H9 (cell line): ENCODE results near the gene WDR73. TPM values are rescaled to one million over a fixed set of nuclear protein-coding genes. Genes with fewer than 3 reads are reported as not detected.

ENCODE experiments used
- DNase-seq: peaks from one replicate; pipeline ENCODE4 v3.0.0-alpha.2; 2017
- H2AFZ ChIP-seq: one replicate; pipeline ENCODE4 v1.6.1; 2013; ENCODE audit warnings: mild to moderate bottlenecking, low read length, control low read depth, moderate library complexity
- H2AK5ac ChIP-seq: 2 replicates; pipeline ENCODE4 v1.6.1; 2013; ENCODE audit warnings: low read length, control low read depth, mixed read lengths; ENCODE audit not compliant: insufficient read length
- H2BK120ac ChIP-seq: one replicate; pipeline ENCODE4 v1.6.1; 2013; ENCODE audit warnings: low read depth, mild to moderate bottlenecking, low read length, control low read depth, inconsistent platforms; ENCODE audit not compliant: poor library complexity, severe bottlenecking
- H2BK12ac ChIP-seq: 2 replicates; pipeline ENCODE4 v1.6.1; 2013; ENCODE audit warnings: low read length, control low read depth, mixed read lengths, low read depth; ENCODE audit not compliant: insufficient read length
- H2BK15ac ChIP-seq: 2 replicates; pipeline ENCODE4 v1.6.1; 2013; ENCODE audit warnings: low read depth, low read length, control low read depth
- H2BK20ac ChIP-seq: one replicate; pipeline ENCODE4 v1.6.1; 2013; ENCODE audit warnings: low read depth, mild to moderate bottlenecking, low read length, control low read depth, inconsistent platforms; ENCODE audit not compliant: poor library complexity, severe bottlenecking
- H2BK5ac ChIP-seq: 2 replicates; pipeline ENCODE4 v1.6.1; 2013; ENCODE audit warnings: low read length, control low read depth, mixed read lengths; ENCODE audit not compliant: insufficient read length
- H3K14ac ChIP-seq: 2 replicates; pipeline ENCODE4 v1.6.1; 2013; ENCODE audit warnings: low read length, control low read depth; ENCODE audit not compliant: insufficient read depth
- H3K18ac ChIP-seq: 2 replicates; pipeline ENCODE4 v1.6.1; 2013; ENCODE audit warnings: low read depth, mild to moderate bottlenecking, mixed read lengths, low read length, control low read depth; ENCODE audit not compliant: insufficient read length
- H3K23ac ChIP-seq: 2 replicates; pipeline ENCODE4 v1.6.1; 2013; ENCODE audit warnings: low read length, control low read depth, mixed read lengths, low read depth; ENCODE audit not compliant: insufficient read length
- H3K23me2 ChIP-seq: 2 replicates; pipeline ENCODE4 v1.6.1; 2013; ENCODE audit warnings: low read depth, mild to moderate bottlenecking, mixed read lengths, low read length, control low read depth; ENCODE audit not compliant: insufficient read length, poor library complexity, severe bottlenecking
- H3K27ac ChIP-seq: 2 replicates; pipeline ENCODE4 v1.5.1; 2013; ENCODE audit warnings: low read length, control low read depth, mixed read lengths, low read depth; ENCODE audit not compliant: insufficient read length
- H3K27me3 ChIP-seq: 2 replicates; pipeline ENCODE4 v1.6.1; 2013; ENCODE audit warnings: low read length, control low read depth, inconsistent platforms; ENCODE audit not compliant: insufficient read depth
- H3K4ac ChIP-seq: 2 replicates; pipeline ENCODE4 v1.6.1; 2013; ENCODE audit warnings: low read depth, mild to moderate bottlenecking, control low read depth, inconsistent platforms, low read length, moderate library complexity
- H3K4me1 ChIP-seq: 2 replicates; pipeline ENCODE4 v1.6.1; 2013; ENCODE audit warnings: low read length, control low read depth, inconsistent platforms; ENCODE audit not compliant: insufficient read depth
- H3K4me2 ChIP-seq: 2 replicates; pipeline ENCODE4 v1.6.1; 2013; ENCODE audit warnings: low read length, control low read depth, mixed read lengths; ENCODE audit not compliant: insufficient read length, insufficient read depth
- H3K56ac ChIP-seq: 2 replicates; pipeline ENCODE4 v1.6.1; 2013; ENCODE audit warnings: low read depth, mild to moderate bottlenecking, mixed read lengths, low read length, control low read depth; ENCODE audit not compliant: insufficient read length
- H3K79me1 ChIP-seq: 2 replicates; pipeline ENCODE4 v1.6.1; 2013; ENCODE audit warnings: low read depth, mild to moderate bottlenecking, moderate library complexity, low read length, control low read depth, inconsistent platforms; ENCODE audit not compliant: insufficient read depth, poor library complexity, severe bottlenecking
- H3K79me2 ChIP-seq: 2 replicates; pipeline ENCODE4 v1.6.1; 2013; ENCODE audit warnings: low read length, control low read depth, inconsistent platforms; ENCODE audit not compliant: insufficient read depth
- H3K9ac ChIP-seq: 2 replicates; pipeline ENCODE4 v1.6.1; 2013; ENCODE audit warnings: low read length, control low read depth, mixed read lengths; ENCODE audit not compliant: insufficient read length; ENCODE audit errors: extremely low read depth
- H3K9me3 ChIP-seq: one replicate; pipeline ENCODE4 v1.6.1; 2013; ENCODE audit warnings: low read depth, low read length, inconsistent platforms; ENCODE audit not compliant: control insufficient read depth
- H3T11ph ChIP-seq: one replicate; pipeline ENCODE4 v1.6.1; 2013; ENCODE audit warnings: mild to moderate bottlenecking, low read length, control low read depth, inconsistent platforms
- H4K20me1 ChIP-seq: one replicate; pipeline ENCODE4 v1.6.1; 2013; ENCODE audit not compliant: control insufficient read depth, insufficient read length, insufficient read depth
- H4K5ac ChIP-seq: 2 replicates; pipeline ENCODE4 v1.6.1; 2013; ENCODE audit warnings: low read depth, mild to moderate bottlenecking, mixed read lengths, low read length, control low read depth; ENCODE audit not compliant: insufficient read length
- H4K8ac ChIP-seq: replicated peaks from 2 replicates; pipeline ENCODE4 v1.6.1; 2013; ENCODE audit warnings: low read length, control low read depth, mixed read lengths, low read depth; ENCODE audit not compliant: insufficient read length
- H4K91ac ChIP-seq: 2 replicates; pipeline ENCODE4 v1.6.1; 2013; ENCODE audit warnings: low read depth, mild to moderate bottlenecking, moderate library complexity, mixed read lengths, low read length, control low read depth; ENCODE audit not compliant: insufficient read length
- H3K27ac Mint-ChIP-seq, 3 experiments: 2 replicates in 2 of 3; 3 replicates in 1 of 3; pipeline ENCODE4 v1.8.0; 2020 to 2021; ENCODE audit warnings: mixed read lengths in 3 of 3, mild to moderate bottlenecking in 1 of 3, moderate library complexity in 1 of 3
- H3K27me3 Mint-ChIP-seq: 2 replicates; pipeline ENCODE4 v1.8.0; 2021; ENCODE audit warnings: low read depth, mild to moderate bottlenecking, moderate library complexity, mixed read lengths
- H3K36me3 Mint-ChIP-seq, 3 experiments: 2 replicates in 2 of 3; 3 replicates in 1 of 3; pipeline ENCODE4 v1.8.0; 2020 to 2021; ENCODE audit warnings: low read depth in 3 of 3, mixed read lengths in 3 of 3; ENCODE audit not compliant: insufficient read depth in 1 of 3
- H3K4me1 Mint-ChIP-seq, 2 experiments: 2 replicates each; pipeline ENCODE4 v1.8.0; 2020; ENCODE audit warnings: mixed read lengths in 2 of 2
- H3K4me3 Mint-ChIP-seq, 2 experiments: 2 replicates in 1 of 2; 3 replicates in 1 of 2; pipeline ENCODE4 v1.8.0; 2020 to 2021; ENCODE audit warnings: mild to moderate bottlenecking in 2 of 2, mixed read lengths in 2 of 2, moderate library complexity in 1 of 2
- H3K9me3 Mint-ChIP-seq, 2 experiments: 2 replicates in 1 of 2; 3 replicates in 1 of 2; pipeline ENCODE4 v1.8.0; 2020; ENCODE audit warnings: mild to moderate bottlenecking in 2 of 2, mixed read lengths in 2 of 2, moderate library complexity in 1 of 2
- CTCF ChIP-seq: fragments of 200-600 bp; sonication (generic); conservative IDR thresholded peaks from 3 replicates; pipeline ENCODE4 v1.8.0; 2021; ENCODE audit warnings: antibody characterized with exemption, mild to moderate bottlenecking
- WGBS: extraction: QIAGEN DNeasy Blood & Tissue Kit; methylation state at CpG from one replicate; pipeline ENCODE4 v1.1.7; 2013; ENCODE audit warnings: missing lambda C conversion rate, low lambda C conversion rate, mixed read lengths; ENCODE audit not compliant: insufficient read length; ENCODE audit errors: extremely low coverage; 5-methylcytosine and 5-hydroxymethylcytosine counted together
- total RNA-seq: library from RNA; stranded (reverse); gene quantifications from 2 replicates; pipeline ENCODE4 v1.2.1, GENCODE V29; 2021

The WDR73 gene
- total RNA-seq, 1 experiment from 2014 or later: 41.6 TPM

- Histone ChIP-seq H4K8ac (no peak overlapping the region), H3K4me1 (peaks cover 18% of the 10 kb centered on the region), H3K79me1 (no peaks in the 10 kb centered on the region), H2BK5ac (no peak overlapping the region), H4K91ac (no peak overlapping the region), H4K20me1 (peaks cover 4% of the 10 kb centered on the region), H3K4me2 (peak overlapping the region; percentile 73), H3K23me2 (peaks cover 4% of the 10 kb centered on the region), H3K79me2 (peaks cover 43% of the 10 kb centered on the region), H3K56ac (no peak overlapping the region), H2AK5ac (no peak overlapping the region), H3K27ac (no peak overlapping the region), H3T11ph (no peak overlapping the region), H2AFZ (no peak overlapping the region), H2BK12ac (no peak overlapping the region), H3K27me3 (no peaks in the 10 kb centered on the region), H3K14ac (no peak overlapping the region), H3K9me3 (no peaks in the 10 kb centered on the region), H2BK15ac (no peak overlapping the region), H2BK120ac (no peak overlapping the region), H2BK20ac (no peak overlapping the region), H3K23ac (no peak overlapping the region), H4K5ac (no peak overlapping the region), H3K18ac (no peak overlapping the region), H3K4ac (no peak overlapping the region), H3K9ac (no peak overlapping the region)
- Mint-ChIP-seq H3K4me1 (peaks cover 46 to 62% of the 10 kb centered on the region in 2 experiments), H3K27me3 (peaks cover 44% of the 10 kb centered on the region), H3K9me3 (no peaks in the 10 kb centered on the region), H3K4me3 (peak overlapping the region; percentile 64 to 73), H3K27ac (peak overlapping the region in 1 of 3 experiments; percentile 49; a peak in 2 of 7 replicates), H3K36me3 (peaks cover 45 to 60% (median 58%) of the 10 kb centered on the region in 3 experiments)
- DNase-seq: no peak
- WGBS: no CpG with 5 or more reads among the region's 2 CpGs
- TF ChIP-seq CTCF: no peak
Measured at GRCh38 chr15:84605554-84605882, 48.6 kb downstream of the WDR73 start.
